Measurements from ENCODE around the gene SLC1A5. TPM values are rescaled to one million over a fixed set of nuclear protein-coding genes. Genes with fewer than 3 reads are reported as not detected.

Gene SLC1A5
- total RNA-seq, 1 experiment from 2014 or later, result 512 TPM

DNA sequence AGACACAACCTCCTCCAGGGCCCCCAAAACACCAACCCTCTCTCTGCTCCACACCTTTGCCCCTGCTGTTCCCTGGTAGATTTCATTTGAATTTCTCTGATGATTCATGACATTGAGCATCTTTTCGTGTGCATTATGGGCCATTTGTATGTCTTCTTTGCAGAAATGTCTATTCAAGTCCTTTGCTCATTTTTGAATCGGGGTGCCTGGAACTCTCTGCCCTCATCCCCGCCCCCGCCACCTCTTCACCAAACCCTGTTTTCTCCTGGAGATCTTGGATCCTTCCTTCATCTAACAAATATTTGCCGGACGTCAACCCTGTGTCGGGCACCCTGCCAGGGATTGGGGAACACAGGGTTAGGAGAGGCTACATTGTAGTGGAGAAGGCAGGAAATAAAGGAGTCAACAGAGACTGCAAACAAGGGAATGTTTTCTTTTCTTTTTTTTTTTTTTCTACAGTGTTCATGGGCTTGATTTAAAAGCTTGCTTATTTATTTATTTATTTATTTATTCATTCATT is 25.5 kb upstream of the SLC1A5 start:
- no peaks in the 10 kb centered on the region for H3K36me3 Mint-ChIP-seq (ENCODE audit: insufficient read depth, unreplicated experiment)
- Histone ChIP-seq H3K4me1 (no peaks in the 10 kb centered on the region), H3K9me3 (no peaks in the 10 kb centered on the region), H3K36me3 (ENCODE audit: control insufficient read depth, insufficient read depth, low read length) (no peaks in the 10 kb centered on the region), H3K4me3 (ENCODE audit: low read depth, low read length) (no peak overlapping the region), H3K27me3 (replicated peaks; ENCODE audit: control insufficient read depth, insufficient read depth, low read length) (no peaks in the 10 kb centered on the region)
- intact Hi-C loops (cut with micrococcal nuclease; ENCODE audit: unreplicated experiment), result no loop called here
- CTCF ChIA-PET, result interaction anchor here (0.6 kb wide), 1 partner anchor 200 kb away, joined by 6 read pairs; no protein-coding TSS in a partner anchor
- H3K4me1 Mint-ChIP-seq (ENCODE audit: low read depth, unreplicated experiment), result no peaks in the 10 kb centered on the region
- POLR2A ChIA-PET, result no interaction called here
- TF ChIP-seq, protein P1, sequence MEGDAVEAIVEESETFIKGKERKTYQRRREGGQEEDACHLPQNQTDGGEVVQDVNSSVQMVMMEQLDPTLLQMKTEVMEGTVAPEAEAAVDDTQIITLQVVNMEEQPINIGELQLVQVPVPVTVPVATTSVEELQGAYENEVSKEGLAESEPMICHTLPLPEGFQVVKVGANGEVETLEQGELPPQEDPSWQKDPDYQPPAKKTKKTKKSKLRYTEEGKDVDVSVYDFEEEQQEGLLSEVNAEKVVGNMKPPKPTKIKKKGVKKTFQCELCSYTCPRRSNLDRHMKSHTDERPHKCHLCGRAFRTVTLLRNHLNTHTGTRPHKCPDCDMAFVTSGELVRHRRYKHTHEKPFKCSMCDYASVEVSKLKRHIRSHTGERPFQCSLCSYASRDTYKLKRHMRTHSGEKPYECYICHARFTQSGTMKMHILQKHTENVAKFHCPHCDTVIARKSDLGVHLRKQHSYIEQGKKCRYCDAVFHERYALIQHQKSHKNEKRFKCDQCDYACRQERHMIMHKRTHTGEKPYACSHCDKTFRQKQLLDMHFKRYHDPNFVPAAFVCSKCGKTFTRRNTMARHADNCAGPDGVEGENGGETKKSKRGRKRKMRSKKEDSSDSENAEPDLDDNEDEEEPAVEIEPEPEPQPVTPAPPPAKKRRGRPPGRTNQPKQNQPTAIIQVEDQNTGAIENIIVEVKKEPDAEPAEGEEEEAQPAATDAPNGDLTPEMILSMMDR (IDR thresholded peaks at IDR 0.05; ENCODE audit: insufficient read depth in 1 of 2, low read depth in 1 of 2, low read length in 1 of 2, severe bottlenecking in 1 of 2, unreplicated experiment in 1 of 2), result no peak
- H3K9me3 Mint-ChIP-seq (ENCODE audit: unreplicated experiment), result no peaks in the 10 kb centered on the region
- H3K27ac Mint-ChIP-seq (ENCODE audit: unreplicated experiment), result no peak overlapping the region
- DNase-seq, result no peak
- no TSS peak for BruUV-seq (replicated peaks)
- no peaks in the 10 kb centered on the region for H3K27me3 Mint-ChIP-seq (ENCODE audit: insufficient read depth, unreplicated experiment)
- H3K4me3 Mint-ChIP-seq (ENCODE audit: unreplicated experiment), result no peak overlapping the region

DNA sequence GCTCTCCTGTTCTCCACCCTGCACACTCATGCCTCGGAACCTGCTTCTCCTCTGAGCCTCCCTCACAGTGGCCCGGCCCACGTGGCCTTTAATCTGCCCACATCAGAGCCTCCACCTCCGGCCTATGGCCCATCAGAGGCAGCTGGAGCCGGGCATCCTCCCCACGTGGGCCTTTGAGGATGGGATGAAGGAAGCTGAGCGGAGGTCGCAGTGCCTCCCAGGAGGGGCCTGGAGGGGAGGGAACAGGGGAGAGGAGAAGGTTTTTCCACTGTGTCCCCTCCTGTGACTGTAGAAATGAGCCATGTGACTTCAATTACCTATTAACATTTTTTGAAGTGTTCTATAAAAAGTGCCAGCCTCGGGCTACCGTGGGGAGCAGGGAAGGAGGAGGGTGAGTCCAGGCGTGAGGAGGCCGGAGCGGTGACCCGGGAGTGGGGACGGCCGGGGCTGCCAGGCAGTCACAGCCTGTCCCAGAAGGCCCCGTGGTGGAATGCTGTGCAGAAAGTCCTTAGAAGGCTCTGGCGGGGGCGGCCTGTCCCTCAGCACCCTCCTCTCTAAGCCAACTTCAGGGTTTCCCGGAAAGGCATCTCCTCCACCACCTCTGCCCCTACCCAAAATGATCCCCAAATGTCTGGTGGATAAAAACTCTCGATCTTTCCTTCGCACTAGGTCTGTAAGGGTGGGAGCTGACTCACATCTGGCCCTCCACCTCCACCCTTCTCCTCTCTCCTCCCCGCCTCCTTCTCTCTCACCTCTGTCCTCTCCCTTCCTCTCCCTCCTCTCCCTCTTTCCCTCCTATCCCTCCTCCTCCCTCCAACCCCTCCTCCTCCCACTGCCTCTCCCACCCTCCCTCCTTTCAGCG is 24.8 kb upstream of the SLC1A5 start:
- CTCF ChIA-PET, result no interaction called here
- Mint-ChIP-seq H3K27me3 (ENCODE audit: insufficient read depth, unreplicated experiment) (no peaks in the 10 kb centered on the region), H3K36me3 (ENCODE audit: insufficient read depth, unreplicated experiment) (no peaks in the 10 kb centered on the region), H3K4me1 (ENCODE audit: low read depth, unreplicated experiment) (no peaks in the 10 kb centered on the region), H3K4me3 (ENCODE audit: unreplicated experiment) (no peak overlapping the region), H3K9me3 (ENCODE audit: unreplicated experiment) (no peaks in the 10 kb centered on the region), H3K27ac (ENCODE audit: unreplicated experiment) (no peak overlapping the region)
- POLR2A ChIA-PET, result no interaction called here
- Histone ChIP-seq H3K4me1 (no peaks in the 10 kb centered on the region), H3K9me3 (no peaks in the 10 kb centered on the region), H3K36me3 (ENCODE audit: control insufficient read depth, insufficient read depth, low read length) (no peaks in the 10 kb centered on the region), H3K27me3 (replicated peaks; ENCODE audit: control insufficient read depth, insufficient read depth, low read length) (no peaks in the 10 kb centered on the region), H3K4me3 (ENCODE audit: low read depth, low read length) (no peak overlapping the region)
- DNase-seq, result no peak
- TF ChIP-seq, protein P1 (IDR thresholded peaks at IDR 0.05; ENCODE audit: insufficient read depth in 1 of 2, low read depth in 1 of 2, low read length in 1 of 2, severe bottlenecking in 1 of 2, unreplicated experiment in 1 of 2), result no peak
- intact Hi-C loops (cut with micrococcal nuclease; ENCODE audit: unreplicated experiment), result no loop called here
- no TSS peak for BruUV-seq (replicated peaks)

DNA sequence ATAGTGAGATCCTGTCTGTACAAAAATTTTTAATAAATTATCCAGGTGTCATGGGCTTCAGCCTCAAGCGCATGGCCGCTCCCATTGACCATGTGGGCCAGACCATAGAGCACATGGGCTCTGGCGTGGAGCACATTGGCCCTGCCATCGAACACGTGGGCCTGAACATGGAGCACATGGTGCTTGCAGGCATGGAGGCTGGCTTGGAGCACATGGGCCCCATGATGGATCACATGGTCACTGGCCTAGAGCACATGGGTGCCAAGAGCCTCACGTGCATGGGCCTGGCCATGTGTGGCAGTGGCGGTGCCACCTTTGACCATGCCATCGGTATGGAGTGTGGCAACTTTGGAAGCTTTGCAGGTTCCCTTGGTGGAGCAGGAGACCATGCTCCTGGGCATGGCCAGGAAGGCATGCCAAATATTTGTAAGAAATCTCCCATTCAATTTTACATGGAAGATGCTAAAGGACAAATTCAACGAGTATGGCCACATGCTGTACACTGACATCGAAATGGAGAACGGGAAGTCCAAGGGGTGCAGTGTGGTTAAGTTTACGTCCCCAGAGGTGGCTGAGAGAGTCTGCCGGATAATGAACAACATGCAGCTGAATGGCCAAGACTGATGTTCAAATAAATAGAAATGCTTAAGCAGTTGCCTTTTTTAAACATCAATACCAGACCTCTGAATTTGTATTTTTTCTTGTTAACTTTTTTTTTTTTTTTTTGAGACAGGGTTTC is 21.3 kb upstream of the SLC1A5 start:
- BruUV-seq (replicated peaks), result no TSS peak
- H3K27me3 Mint-ChIP-seq (ENCODE audit: insufficient read depth, unreplicated experiment), result no peaks in the 10 kb centered on the region
- Histone ChIP-seq H3K4me3 (ENCODE audit: low read depth, low read length) (no peak overlapping the region), H3K4me1 (no peaks in the 10 kb centered on the region), H3K36me3 (ENCODE audit: control insufficient read depth, insufficient read depth, low read length) (no peaks in the 10 kb centered on the region), H3K9me3 (no peaks in the 10 kb centered on the region), H3K27me3 (replicated peaks; ENCODE audit: control insufficient read depth, insufficient read depth, low read length) (no peaks in the 10 kb centered on the region)
- intact Hi-C loops (cut with micrococcal nuclease; ENCODE audit: unreplicated experiment), result no loop called here
- no peak for DNase-seq
- H3K9me3 Mint-ChIP-seq (ENCODE audit: unreplicated experiment), result no peaks in the 10 kb centered on the region
- H3K4me3 Mint-ChIP-seq (ENCODE audit: unreplicated experiment), result no peak overlapping the region
- H3K4me1 Mint-ChIP-seq (ENCODE audit: low read depth, unreplicated experiment), result no peaks in the 10 kb centered on the region
- POLR2A ChIA-PET, result no interaction called here
- TF ChIP-seq, protein P1 (IDR thresholded peaks at IDR 0.05; ENCODE audit: insufficient read depth in 1 of 2, low read depth in 1 of 2, low read length in 1 of 2, severe bottlenecking in 1 of 2, unreplicated experiment in 1 of 2), result no peak
- CTCF ChIA-PET, result no interaction called here
- no peak overlapping the region for H3K27ac Mint-ChIP-seq (ENCODE audit: unreplicated experiment)
- H3K36me3 Mint-ChIP-seq (ENCODE audit: insufficient read depth, unreplicated experiment), result no peaks in the 10 kb centered on the region

Measured in Caco-2 (cell line).